ENCODE results near the gene TNF.

The TNF gene

GRCh38 chr6:31592396-31592771 is 17.0 kb downstream of the TNF start:
- DNase-seq, result no peak

GRCh38 chr6:31597006-31597405 is 21.6 kb downstream of the TNF start:
- DNase-seq, result peak; percentile 26

- DNase-seq, result no peak
These were observed 32.0 kb downstream of the TNF start for GRCh38 chr6:31607317-31607716.

- no peak for DNase-seq
These were observed 34.4 kb downstream of the TNF start for GRCh38 chr6:31609519-31610406.

GRCh38 chr6:31610968-31611367 is 35.6 kb downstream of the TNF start:
- DNase-seq, result no peak

- no peak for DNase-seq
These were observed 38.8 kb downstream of the TNF start for GRCh38 chr6:31614075-31614619.

- no peak for DNase-seq
These were observed 39.6 kb downstream of the TNF start, which contains the start of gene AIF1 for GRCh38 chr6:31614684-31615578. Gene AIF1 (plus strand): TSS chr6:31615234. CDS start chr6:31615330, 96 bp downstream.

- no peak for DNase-seq
These were observed 40.4 kb downstream of the TNF start for GRCh38 chr6:31615748-31616147.

GRCh38 chr6:31617010-31617409 is 41.6 kb downstream of the TNF start:
- no peak for DNase-seq

GRCh38 chr6:31619805-31620585 is 44.6 kb downstream of the TNF start:
- peak; percentile 100 for DNase-seq

- peak; percentile 76 for DNase-seq
These were observed 45.4 kb downstream of the TNF start, which contains the start of gene PRRC2A for GRCh38 chr6:31620586-31621319. Gene PRRC2A (plus strand): TSS chr6:31620715. CDS start chr6:31622790, 2,075 bp downstream.

GRCh38 chr6:31621320-31621939 is 46.1 kb downstream of the TNF start:
- no peak for DNase-seq

GRCh38 chr6:31621991-31622390 is 46.6 kb downstream of the TNF start:
- DNase-seq, result peak; percentile 18

- DNase-seq, result no peak
These were observed 47.3 kb downstream of the TNF start for GRCh38 chr6:31622684-31623091.

GRCh38 chr6:31624070-31624469 is 48.7 kb downstream of the TNF start:
- DNase-seq, result no peak

- no peak for DNase-seq
These were observed 51.6 kb downstream of the TNF start for GRCh38 chr6:31626952-31627351.

GRCh38 chr6:31627690-31628287 is 52.4 kb downstream of the TNF start:
- DNase-seq, result no peak

All from HCEC 1CT (cell line).